SJSA1 (cell line): ENCODE data around the gene DOCK4. TPM values are rescaled to one million over a fixed set of nuclear protein-coding genes. Genes with fewer than 3 reads are reported as not detected.

ENCODE experiments used
- DNase-seq, 2 experiments: peaks; one replicate each; pipeline ENCODE4 v3.0.0-alpha.2; 2015 to 2020; ENCODE audit warnings: low spot score in 2 of 2, low read depth in 1 of 2
- H3K27ac ChIP-seq: fragments of 250-450 bp; sonication (Bioruptor Pico); 2 replicates; pipeline ENCODE4 v1.5.1; 2020; ENCODE audit warnings: mild to moderate bottlenecking, moderate library complexity
- H3K27me3 ChIP-seq: fragments of 250-450 bp; sonication (Bioruptor Pico); replicated peaks from 2 replicates; pipeline ENCODE4 v1.5.1; 2020; ENCODE audit warnings: mild to moderate bottlenecking, moderate library complexity
- H3K36me3 ChIP-seq: fragments of 250-450 bp; sonication (Bioruptor Pico); 2 replicates; pipeline ENCODE4 v1.5.1; 2020; ENCODE audit warnings: mild to moderate bottlenecking
- H3K4me1 ChIP-seq: fragments of 250-450 bp; sonication (Bioruptor Pico); replicated peaks from 2 replicates; pipeline ENCODE4 v1.6.1; 2021; ENCODE audit warnings: mild to moderate bottlenecking
- H3K4me3 ChIP-seq: fragments of 250-450 bp; sonication (Bioruptor Pico); 2 replicates; pipeline ENCODE4 v1.5.1; 2020; ENCODE audit warnings: mild to moderate bottlenecking
- H3K9me3 ChIP-seq: fragments of 250-450 bp; sonication (Bioruptor Pico); replicated peaks from 2 replicates; pipeline ENCODE4 v1.5.1; 2020; ENCODE audit warnings: mild to moderate bottlenecking
- total RNA-seq: library from RNA; depleted of rRNA; stranded (reverse); fragments of >200 nt; shearing (Covaris generic); gene quantifications from 2 replicates; pipeline ENCODE4 v1.2.3, GENCODE V29; 2014

The DOCK4 gene
- total RNA-seq, 1 experiment from 2014 or later: 1.3 TPM

DNA sequence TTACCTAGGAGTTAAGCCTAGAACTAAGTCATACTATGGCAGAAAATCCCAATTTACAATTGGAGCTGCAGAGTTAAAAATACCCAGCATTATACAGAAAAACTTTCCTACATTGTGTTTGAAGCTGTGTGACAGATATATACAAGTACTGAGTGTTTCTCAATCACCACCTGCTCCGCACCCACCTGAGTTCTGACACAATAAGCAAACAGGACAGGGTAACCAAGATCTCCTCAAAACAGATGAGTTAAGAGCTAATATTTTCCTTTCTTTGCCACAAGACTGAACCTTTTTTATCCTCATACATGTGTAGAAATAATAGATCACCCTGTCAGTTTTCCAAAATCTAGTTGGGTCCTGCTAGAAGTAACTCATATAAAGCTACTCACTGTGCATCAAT is 186.3 kb downstream of the DOCK4 start:
- Histone ChIP-seq H3K27ac (no peak overlapping the region), H3K36me3 (no peaks in the 10 kb centered on the region), H3K4me1 (no peaks in the 10 kb centered on the region), H3K9me3 (no peaks in the 10 kb centered on the region; the same call in 1 of the 2 replicates), H3K4me3 (no peak overlapping the region), H3K27me3 (no peaks in the 10 kb centered on the region)
- DNase-seq: no peak

DNA sequence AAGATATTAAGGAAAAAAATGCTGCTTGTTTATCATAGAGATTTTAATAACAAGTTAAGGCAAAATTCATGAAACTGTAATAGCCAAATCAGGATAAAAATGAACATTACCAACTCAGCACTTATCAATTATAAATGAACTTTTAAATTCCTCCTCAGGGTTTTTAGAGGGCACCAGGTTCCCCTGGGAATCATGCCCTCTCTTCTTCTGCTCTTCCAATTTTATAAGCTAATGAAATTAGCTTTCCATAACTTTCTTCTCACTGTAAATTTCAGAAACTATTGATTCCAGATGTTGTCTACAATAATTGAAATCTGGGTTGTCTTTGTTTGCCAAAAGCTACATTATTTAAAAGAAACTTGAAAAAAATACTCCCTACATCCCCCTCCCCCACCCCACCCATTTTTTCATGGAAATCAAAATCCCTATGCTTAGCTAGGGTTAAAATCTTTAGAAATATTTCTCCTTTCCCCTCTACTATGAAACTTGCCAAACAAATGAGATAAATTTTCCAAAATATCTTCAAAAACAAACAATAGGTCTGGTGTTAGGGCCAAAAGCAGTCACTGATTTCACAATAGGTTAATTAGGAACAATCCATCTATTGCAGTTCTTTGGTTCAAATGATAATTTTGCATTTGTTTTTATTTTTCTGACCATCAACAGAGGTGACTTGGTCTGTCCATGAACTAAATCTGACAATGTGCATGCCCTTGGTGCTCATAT is 187.7 kb downstream of the DOCK4 start:
- H3K4me1 ChIP-seq: no peaks in the 10 kb centered on the region
- H3K36me3 ChIP-seq: no peaks in the 10 kb centered on the region
- no peak overlapping the region for H3K27ac ChIP-seq
- H3K4me3 ChIP-seq: no peak overlapping the region
- no peaks in the 10 kb centered on the region for H3K27me3 ChIP-seq
- H3K9me3 ChIP-seq: no peaks in the 10 kb centered on the region; the same call in 1 of the 2 replicates
- DNase-seq: no peak

DNA sequence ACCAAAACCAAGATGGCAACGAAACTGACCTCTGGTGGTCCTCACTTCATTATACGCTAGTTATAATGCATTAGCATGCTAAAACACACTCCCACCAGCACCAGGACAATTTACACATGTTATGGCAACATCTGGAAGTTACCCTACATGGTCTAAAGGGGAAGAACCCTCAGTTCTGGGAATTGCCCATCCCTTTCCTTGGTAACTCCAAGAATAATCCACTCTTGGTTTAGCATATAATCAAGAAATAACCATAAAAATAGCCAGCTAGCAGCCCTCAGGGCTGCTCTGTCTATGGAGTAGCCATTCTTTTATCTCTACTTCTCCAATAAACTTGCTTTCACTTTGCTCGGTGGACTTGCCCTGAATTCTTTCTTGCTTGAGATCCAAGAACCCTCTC is 191.1 kb downstream of the DOCK4 start:
- no peak for DNase-seq
- H3K27me3 ChIP-seq: no peaks in the 10 kb centered on the region
- no peaks in the 10 kb centered on the region for H3K4me1 ChIP-seq
- no peak overlapping the region for H3K27ac ChIP-seq
- no peaks in the 10 kb centered on the region; the same call in 1 of the 2 replicates for H3K9me3 ChIP-seq
- H3K36me3 ChIP-seq: no peaks in the 10 kb centered on the region
- no peak overlapping the region for H3K4me3 ChIP-seq

DNA sequence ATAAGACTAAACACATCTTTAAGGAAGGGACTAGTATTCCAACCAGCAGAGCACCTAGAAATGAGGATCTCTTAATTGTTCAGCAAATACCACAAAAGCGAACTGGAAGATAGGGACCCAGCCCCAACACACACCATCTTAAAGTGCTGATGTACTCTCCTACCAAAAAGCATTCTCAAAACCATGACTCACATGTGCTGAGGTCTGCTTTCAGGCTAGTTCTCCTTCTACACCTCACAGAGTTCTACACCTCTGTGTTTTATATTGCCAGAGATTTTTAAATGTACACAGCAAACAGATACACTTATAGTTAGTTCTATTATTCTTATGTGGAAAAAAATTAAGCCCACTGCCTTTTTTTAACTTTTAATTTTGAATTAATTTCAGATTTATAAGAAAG is 191.9 kb downstream of the DOCK4 start:
- Histone ChIP-seq H3K4me1 (no peaks in the 10 kb centered on the region), H3K27ac (no peak overlapping the region), H3K4me3 (no peak overlapping the region), H3K36me3 (no peaks in the 10 kb centered on the region), H3K9me3 (no peaks in the 10 kb centered on the region; the same call in 1 of the 2 replicates), H3K27me3 (no peaks in the 10 kb centered on the region)
- no peak for DNase-seq

DNA sequence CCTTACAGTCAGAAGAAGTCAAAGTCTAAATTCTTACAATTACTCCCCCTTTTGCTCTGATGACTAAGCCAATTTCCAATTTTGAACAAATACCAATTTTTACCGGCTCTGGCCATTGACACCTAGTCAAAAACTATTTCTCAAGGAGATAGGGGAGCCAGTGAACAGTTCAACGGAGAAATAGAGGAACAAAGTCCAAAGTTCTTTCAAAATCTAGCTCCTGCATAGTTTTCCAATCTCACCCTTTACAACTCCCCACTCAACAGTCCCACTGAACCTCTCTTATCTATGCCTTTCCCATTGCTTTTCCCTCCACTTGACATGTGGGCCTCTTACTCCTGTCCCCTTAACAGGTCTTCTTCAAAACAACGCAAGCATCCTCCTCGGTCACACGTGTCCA is 192.9 kb downstream of the DOCK4 start:
- no peaks in the 10 kb centered on the region for H3K4me1 ChIP-seq
- no peak overlapping the region for H3K4me3 ChIP-seq
- H3K27ac ChIP-seq: no peak overlapping the region
- H3K27me3 ChIP-seq: no peaks in the 10 kb centered on the region
- no peak for DNase-seq
- no peaks in the 10 kb centered on the region for H3K36me3 ChIP-seq
- H3K9me3 ChIP-seq: no peaks in the 10 kb centered on the region; the same call in 1 of the 2 replicates

DNA sequence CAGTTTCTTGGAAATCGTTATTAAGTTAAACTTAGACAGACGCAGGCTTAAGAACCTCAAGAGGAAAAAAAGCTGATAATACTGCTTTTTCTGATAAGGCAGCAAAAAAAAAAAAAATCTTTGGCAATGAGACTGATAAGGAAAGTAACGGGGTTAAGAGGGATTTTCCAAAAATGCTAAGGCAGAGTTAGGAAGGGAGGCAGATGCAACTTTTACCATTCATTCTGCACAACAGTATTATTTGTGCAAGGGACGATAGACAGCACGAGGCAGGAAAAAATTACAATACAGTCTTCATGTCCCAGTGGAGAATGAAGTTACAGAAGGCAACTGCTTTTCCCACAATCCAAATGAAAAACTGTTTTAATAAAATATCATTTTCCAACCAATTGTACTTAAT is 194.0 kb downstream of the DOCK4 start:
- H3K27me3 ChIP-seq: no peaks in the 10 kb centered on the region
- H3K27ac ChIP-seq: no peak overlapping the region
- H3K9me3 ChIP-seq: no peaks in the 10 kb centered on the region; the same call in 1 of the 2 replicates
- no peaks in the 10 kb centered on the region for H3K4me1 ChIP-seq
- no peaks in the 10 kb centered on the region for H3K36me3 ChIP-seq
- DNase-seq: no peak
- no peak overlapping the region for H3K4me3 ChIP-seq

DNA sequence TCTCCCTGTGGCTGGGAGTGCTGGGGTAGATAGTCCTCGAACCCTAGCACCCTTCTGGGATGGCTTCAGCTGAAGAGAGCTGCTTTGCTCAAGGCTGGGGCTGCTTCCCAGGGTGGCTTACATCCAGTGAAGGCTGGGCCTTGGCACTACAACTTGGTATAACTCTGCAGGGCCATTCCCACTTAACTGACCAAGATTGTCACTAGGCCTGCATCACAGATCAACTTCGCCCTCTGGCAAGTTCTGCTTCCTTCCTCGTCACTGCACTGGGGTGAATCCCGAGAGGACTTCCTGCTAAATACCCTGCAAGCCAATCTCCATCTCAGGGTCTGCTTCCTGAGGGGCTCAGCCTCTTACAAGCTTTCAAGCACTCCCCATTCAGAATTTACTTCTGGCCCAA is 195.2 kb downstream of the DOCK4 start:
- no peaks in the 10 kb centered on the region; the same call in 1 of the 2 replicates for H3K9me3 ChIP-seq
- no peaks in the 10 kb centered on the region for H3K36me3 ChIP-seq
- no peak for DNase-seq
- H3K4me1 ChIP-seq: no peaks in the 10 kb centered on the region
- H3K4me3 ChIP-seq: no peak overlapping the region
- H3K27me3 ChIP-seq: no peaks in the 10 kb centered on the region
- no peak overlapping the region for H3K27ac ChIP-seq

DNA sequence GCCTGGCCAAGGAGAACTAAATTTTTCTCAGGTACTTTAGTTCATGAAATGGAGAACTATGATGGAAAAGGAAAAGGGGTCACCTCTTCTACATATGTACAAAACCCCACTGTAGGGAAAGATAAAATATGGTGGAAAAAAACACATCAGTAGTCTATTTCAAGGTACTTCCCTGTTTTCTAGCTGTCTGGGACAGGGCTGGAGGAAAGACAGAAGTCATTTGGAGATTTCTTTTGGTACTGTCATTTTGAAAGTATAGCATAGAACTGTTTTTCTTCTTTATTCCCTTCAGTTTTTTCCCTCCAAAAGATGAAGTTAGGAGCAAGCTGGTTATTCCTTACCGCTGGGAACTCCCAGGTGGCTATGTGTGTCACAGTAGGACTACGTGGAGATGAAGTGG is 196.1 kb downstream of the DOCK4 start:
- H3K36me3 ChIP-seq: no peaks in the 10 kb centered on the region
- no peak overlapping the region for H3K4me3 ChIP-seq
- no peak for DNase-seq
- H3K4me1 ChIP-seq: no peaks in the 10 kb centered on the region
- no peaks in the 10 kb centered on the region for H3K27me3 ChIP-seq
- H3K27ac ChIP-seq: no peak overlapping the region
- no peaks in the 10 kb centered on the region for H3K9me3 ChIP-seq

DNA sequence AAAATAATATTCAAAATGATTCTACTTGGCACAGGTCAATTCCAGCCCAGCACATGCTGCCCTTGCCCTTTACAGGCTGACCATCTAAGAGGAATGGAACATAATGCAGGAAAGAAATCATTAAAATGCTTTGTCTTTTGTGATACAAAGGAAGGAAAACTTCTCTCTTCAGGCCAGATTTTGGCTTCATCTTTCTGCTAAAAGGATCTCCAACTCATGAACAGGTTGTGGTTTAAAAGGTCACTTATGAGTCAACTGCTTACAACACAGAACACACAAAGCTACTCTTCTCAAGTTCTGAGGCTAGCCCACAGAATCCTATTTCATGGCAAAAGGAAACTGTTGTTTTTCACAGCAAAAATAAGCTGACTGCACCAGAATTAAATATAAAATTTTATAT is 197.1 kb downstream of the DOCK4 start:
- no peak for DNase-seq
- H3K36me3 ChIP-seq: no peaks in the 10 kb centered on the region
- no peak overlapping the region for H3K4me3 ChIP-seq
- no peak overlapping the region for H3K27ac ChIP-seq
- no peaks in the 10 kb centered on the region for H3K4me1 ChIP-seq
- H3K27me3 ChIP-seq: no peaks in the 10 kb centered on the region
- no peaks in the 10 kb centered on the region for H3K9me3 ChIP-seq

DNA sequence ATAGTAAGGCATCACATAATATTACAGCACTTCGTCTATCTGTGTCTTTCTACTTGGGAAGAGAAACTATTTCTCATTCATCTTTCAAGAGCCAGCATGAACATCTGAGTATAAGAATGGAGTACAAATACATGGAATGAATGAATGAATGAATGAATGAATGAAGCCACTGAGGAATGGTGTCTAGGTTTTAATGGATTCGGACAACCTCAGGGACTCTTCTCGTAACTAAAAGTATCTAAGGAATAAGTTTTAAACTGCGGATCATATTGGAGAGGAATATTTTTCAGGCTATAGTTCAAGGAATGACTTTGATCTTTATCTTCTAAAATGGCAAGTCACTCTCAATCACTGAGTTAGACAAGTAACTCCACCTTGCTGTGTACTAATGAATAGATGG is 199.0 kb downstream of the DOCK4 start:
- H3K27me3 ChIP-seq: no peaks in the 10 kb centered on the region
- no peak overlapping the region for H3K4me3 ChIP-seq
- no peak overlapping the region for H3K27ac ChIP-seq
- no peak for DNase-seq
- no peaks in the 10 kb centered on the region for H3K4me1 ChIP-seq
- no peaks in the 10 kb centered on the region for H3K9me3 ChIP-seq
- H3K36me3 ChIP-seq: no peaks in the 10 kb centered on the region

DNA sequence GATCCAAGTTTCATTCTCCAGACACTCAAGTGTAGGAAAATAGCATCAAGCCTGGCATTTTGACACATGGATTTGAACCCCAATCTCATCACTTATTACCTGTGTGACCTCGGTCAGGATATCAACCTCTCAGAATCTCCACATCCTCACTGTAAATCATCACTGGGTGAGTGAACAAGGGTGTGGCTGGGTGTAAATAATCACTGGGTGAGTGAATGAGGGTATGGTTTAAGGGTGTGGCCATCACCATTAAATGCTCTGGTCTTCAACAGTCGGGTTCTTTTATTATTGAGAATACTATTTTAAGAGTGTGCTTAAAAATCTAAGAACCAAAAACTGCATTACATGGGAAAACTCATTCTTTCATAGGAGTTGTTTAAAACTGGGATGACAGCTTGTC is 200.1 kb downstream of the DOCK4 start:
- no peaks in the 10 kb centered on the region for H3K36me3 ChIP-seq
- H3K4me3 ChIP-seq: no peak overlapping the region
- H3K27me3 ChIP-seq: no peaks in the 10 kb centered on the region
- peaks cover 4% of the 10 kb centered on the region; the same call in 1 of the 2 replicates for H3K4me1 ChIP-seq
- no peak for DNase-seq
- no peaks in the 10 kb centered on the region for H3K9me3 ChIP-seq
- H3K27ac ChIP-seq: no peak overlapping the region

DNA sequence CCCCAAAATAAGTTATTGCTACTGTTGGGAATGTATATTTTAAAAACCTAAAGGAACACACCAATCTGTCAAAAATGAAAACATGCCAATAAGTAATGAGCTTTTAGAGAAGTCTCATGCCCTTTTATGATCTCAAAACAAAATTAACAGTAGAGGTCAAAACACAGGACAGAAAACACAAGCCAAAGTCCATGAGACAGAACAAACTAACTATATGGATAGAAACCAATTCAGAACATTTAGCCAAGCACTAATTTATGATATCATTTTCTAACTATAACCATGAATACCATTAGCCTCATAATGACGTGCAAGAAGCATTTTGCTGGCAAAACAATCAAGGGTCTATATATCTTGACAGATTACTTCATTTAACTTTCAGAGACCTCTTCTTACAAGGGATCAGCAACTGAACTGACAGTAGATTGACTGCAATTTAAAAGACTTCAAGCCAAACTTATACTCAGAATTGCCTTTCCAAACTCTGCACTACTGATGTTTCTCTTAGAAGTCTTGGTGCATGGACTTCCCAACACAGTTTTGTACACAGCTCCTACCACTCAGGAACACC is 200.9 kb downstream of the DOCK4 start:
- H3K4me3 ChIP-seq: no peak overlapping the region
- no peaks in the 10 kb centered on the region for H3K36me3 ChIP-seq
- peaks cover 9% of the 10 kb centered on the region for H3K4me1 ChIP-seq
- no peaks in the 10 kb centered on the region for H3K27me3 ChIP-seq
- DNase-seq: no peak
- H3K27ac ChIP-seq: no peak overlapping the region
- H3K9me3 ChIP-seq: no peaks in the 10 kb centered on the region

DNA sequence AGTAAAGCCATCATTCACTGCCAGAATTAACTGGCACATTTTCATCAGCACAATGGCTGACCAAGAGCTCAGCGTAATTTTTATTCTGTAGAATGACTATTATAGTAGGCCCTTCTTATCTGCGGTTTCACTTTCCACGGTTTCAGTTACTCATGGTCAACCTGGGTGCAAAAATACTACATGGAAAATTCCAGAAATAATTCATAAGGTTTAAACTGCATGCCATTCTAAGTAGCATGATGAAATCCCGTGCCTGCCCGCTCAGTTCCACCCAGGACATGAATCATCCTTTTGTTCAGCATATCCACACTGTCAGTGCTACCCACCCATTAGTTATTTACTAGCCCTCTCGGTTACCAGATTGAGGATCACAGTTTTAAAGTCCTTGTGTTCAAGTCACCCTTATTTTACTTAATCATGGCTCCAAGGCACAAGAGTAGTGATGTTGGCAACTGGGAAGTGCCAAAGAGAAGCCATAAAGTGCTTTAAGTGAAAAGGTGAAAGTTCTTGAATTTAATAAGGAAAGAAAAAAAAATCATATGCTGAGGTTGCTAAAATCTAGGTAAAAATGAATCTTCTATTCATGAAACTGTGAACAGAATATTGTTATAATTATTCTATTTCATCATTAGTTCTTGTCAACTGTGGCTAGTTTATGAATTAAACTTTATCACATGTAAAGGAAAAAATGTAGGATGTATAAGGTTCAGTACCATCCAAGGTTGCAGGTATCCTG is 204.9 kb downstream of the DOCK4 start:
- Histone ChIP-seq H3K4me3 (no peak overlapping the region), H3K27me3 (no peaks in the 10 kb centered on the region), H3K27ac (peak overlapping the region; percentile 42), H3K4me1 (peaks cover 9% of the 10 kb centered on the region), H3K36me3 (no peaks in the 10 kb centered on the region), H3K9me3 (no peaks in the 10 kb centered on the region)
- DNase-seq: peak in 1 of 2 experiments; percentile 39

DNA sequence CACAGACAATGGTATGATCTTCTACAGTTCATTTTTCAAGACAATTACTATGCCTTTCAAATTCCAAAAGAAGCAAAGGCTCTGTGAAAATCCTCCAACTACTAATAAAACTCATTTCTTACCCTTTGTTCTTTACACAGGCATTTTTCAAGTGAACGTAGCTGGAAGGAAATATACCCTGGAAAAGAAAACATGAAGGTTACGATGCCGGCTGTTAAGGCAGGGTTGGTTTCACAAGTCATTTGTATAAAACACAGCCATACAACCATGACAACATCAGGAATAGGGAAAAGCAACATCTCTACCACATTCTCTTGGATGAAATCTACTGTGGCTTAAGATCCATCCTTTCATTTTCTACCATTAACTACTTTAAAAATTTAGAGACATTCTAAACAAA is 207.9 kb downstream of the DOCK4 start:
- H3K27ac ChIP-seq: no peak overlapping the region
- no peaks in the 10 kb centered on the region for H3K9me3 ChIP-seq
- H3K27me3 ChIP-seq: no peaks in the 10 kb centered on the region
- no peak for DNase-seq
- peaks cover 9% of the 10 kb centered on the region for H3K4me1 ChIP-seq
- H3K36me3 ChIP-seq: no peaks in the 10 kb centered on the region
- H3K4me3 ChIP-seq: no peak overlapping the region
